ENCODE measurements around the gene CFAP61. TPM values are rescaled to one million over a fixed set of nuclear protein-coding genes. Genes with fewer than 3 reads are reported as not detected.

The CFAP61 gene
- total RNA-seq, 4 donors from 2014 or later, result 0.34 to 1.6 (median 1.1) TPM

DNA sequence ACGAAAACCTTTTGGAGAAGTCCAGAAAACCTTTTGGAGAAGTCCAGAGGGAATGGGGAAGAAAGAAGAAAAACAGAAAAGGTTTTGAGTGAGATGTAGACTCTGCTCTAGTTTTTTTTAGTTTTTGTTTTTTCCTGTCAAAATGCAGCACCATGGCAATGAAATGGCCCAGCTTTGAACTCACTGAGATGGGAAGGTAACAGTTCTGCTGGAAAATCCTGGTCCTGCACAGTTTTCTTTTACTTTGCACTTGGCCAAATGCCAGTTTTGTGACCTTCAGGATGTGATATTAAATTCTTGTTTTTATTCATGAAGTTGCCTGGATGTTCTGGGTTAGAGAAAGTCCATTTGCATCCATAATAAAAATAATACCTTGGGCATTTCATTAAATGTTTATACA lies 145.7 kb downstream of the CFAP61 start:
- Histone ChIP-seq H3K4me3 (replicated peaks in 1 of 3) (no peak overlapping the region), H3K4me1 (no peaks in the 10 kb centered on the region), H3K27ac (no peak overlapping the region), H3K27me3 (no peaks in the 10 kb centered on the region), H3K9me3 (no peaks in the 10 kb centered on the region), H3K36me3 (no peaks in the 10 kb centered on the region)
- DNase-seq, result no peak
- TF ChIP-seq POLR2A (IDR thresholded peaks at IDR 0.05), result no peak
- TF ChIP-seq, protein P1, sequence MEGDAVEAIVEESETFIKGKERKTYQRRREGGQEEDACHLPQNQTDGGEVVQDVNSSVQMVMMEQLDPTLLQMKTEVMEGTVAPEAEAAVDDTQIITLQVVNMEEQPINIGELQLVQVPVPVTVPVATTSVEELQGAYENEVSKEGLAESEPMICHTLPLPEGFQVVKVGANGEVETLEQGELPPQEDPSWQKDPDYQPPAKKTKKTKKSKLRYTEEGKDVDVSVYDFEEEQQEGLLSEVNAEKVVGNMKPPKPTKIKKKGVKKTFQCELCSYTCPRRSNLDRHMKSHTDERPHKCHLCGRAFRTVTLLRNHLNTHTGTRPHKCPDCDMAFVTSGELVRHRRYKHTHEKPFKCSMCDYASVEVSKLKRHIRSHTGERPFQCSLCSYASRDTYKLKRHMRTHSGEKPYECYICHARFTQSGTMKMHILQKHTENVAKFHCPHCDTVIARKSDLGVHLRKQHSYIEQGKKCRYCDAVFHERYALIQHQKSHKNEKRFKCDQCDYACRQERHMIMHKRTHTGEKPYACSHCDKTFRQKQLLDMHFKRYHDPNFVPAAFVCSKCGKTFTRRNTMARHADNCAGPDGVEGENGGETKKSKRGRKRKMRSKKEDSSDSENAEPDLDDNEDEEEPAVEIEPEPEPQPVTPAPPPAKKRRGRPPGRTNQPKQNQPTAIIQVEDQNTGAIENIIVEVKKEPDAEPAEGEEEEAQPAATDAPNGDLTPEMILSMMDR (IDR thresholded peaks at IDR 0.05), result no peak
- intact Hi-C loops (cut with DNase I), result no loop called here
- 80 to 84% methylated on average over 1 of the region's 1 CpG for WGBS, 2 donors

DNA sequence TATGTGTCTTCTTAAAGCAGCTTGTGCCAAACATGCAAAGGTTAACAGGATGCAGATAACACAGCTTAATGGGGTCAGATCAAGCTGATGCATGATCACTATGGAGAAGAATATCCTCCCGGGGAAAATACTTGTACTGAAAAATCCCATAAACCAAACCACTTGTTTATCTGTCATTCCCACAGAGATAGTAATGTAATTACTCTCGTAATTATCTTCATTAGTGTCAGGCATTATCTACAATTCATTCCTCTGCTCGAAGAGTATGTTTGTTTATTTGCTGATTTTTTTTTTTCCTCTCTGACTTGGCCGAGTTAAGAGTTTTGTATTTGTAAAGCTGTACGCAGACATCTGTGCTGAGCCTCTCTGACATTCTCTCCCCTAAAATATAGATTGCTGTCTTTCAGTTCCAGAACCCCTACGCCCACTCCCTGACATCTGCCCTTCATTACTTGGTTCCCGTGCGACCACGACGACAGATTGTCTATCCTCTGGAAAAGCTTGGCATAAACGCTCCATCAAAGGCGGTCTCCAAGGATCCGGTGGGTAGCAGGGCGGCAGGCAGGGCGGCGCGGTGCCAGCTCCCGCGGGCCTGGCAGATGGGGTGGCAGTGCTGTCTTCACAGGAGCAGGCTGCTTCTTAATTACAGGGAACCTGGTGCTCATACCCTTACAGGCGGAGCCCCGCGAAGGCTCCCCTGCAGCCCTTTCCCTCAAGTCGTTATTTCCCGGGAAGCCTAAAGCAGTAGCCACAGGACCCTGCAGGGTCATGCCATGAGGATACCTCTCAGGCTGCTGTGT lies 147.2 kb downstream of the CFAP61 start:
- Histone ChIP-seq H3K36me3 (no peaks in the 10 kb centered on the region), H3K27ac (no peak overlapping the region), H3K4me3 (replicated peaks in 1 of 3) (no peak overlapping the region), H3K4me1 (no peaks in the 10 kb centered on the region), H3K27me3 (no peaks in the 10 kb centered on the region), H3K9me3 (no peaks in the 10 kb centered on the region)
- intact Hi-C loops (cut with DNase I), result no loop called here
- 58 to 69% methylated on average over 21 to 24 of the region's 24 CpGs for WGBS, 2 donors
- no peak for TF ChIP-seq POLR2A (IDR thresholded peaks at IDR 0.05)
- TF ChIP-seq, protein P1 (IDR thresholded peaks at IDR 0.05), result no peak
- DNase-seq, result no peak

DNA sequence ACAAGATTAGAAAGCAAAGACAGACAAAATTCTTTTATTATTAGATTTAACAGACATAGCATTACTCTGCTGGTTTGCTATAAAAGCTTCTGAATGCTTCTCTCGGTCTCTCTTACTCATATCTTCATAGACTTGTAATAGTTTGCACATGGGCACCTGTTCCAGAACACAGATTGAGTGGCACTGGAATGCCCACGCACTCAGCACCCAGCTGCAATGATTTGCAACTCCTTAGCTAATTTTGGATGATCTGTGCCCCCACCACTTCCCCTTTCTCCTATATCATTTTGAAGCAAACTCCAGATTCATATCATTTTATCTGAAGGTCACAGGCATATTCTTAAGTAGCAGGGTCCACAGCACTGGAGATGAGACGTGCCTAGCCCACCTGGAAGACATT lies 148.8 kb downstream of the CFAP61 start:
- 89 to 90% methylated on average over 3 of the region's 3 CpGs for WGBS, 2 donors

DNA sequence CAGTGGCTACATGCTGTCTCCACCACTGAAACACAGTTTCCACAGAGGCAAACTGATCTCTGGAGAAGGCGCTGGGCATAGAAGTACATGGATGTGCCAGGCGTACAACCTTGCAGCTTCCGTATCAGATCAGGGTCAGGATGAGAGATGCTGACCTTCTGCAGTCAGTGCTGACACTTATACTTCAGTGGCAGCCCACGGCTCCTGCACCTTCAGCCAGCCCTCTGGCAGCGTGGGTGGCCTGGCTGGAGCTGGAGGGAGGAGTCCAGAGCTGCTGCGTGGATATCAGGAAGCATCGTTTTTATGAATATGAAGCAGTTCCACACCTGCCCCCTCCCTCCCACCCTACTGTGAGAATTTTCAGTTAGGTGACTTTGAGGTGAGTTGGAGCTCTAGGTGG lies 149.3 kb downstream of the CFAP61 start:
- no peak for DNase-seq
- Histone ChIP-seq H3K27me3 (no peaks in the 10 kb centered on the region), H3K36me3 (no peaks in the 10 kb centered on the region), H3K9me3 (no peaks in the 10 kb centered on the region), H3K4me1 (no peaks in the 10 kb centered on the region), H3K27ac (no peak overlapping the region), H3K4me3 (replicated peaks in 1 of 3) (no peak overlapping the region)
- no peak for TF ChIP-seq POLR2A (IDR thresholded peaks at IDR 0.05)
- TF ChIP-seq, protein P1 (IDR thresholded peaks at IDR 0.05), result no peak
- WGBS, 2 donors, result 82 to 85% methylated on average over 7 of the region's 7 CpGs
- intact Hi-C loops (cut with DNase I), result no loop called here

More for the DNA sequence above, 148.8 kb downstream of the CFAP61 start:
- intact Hi-C loops (cut with DNase I), result no loop called here
- H3K27ac ChIP-seq, result no peak overlapping the region
- no peaks in the 10 kb centered on the region for H3K4me1 ChIP-seq
- H3K27me3 ChIP-seq, result no peaks in the 10 kb centered on the region
- no peaks in the 10 kb centered on the region for H3K36me3 ChIP-seq
- TF ChIP-seq, protein P1 (IDR thresholded peaks at IDR 0.05), result no peak
- TF ChIP-seq POLR2A (IDR thresholded peaks at IDR 0.05), result no peak
- H3K9me3 ChIP-seq, result no peaks in the 10 kb centered on the region
- no peak overlapping the region for H3K4me3 ChIP-seq (replicated peaks in 1 of 3)
- DNase-seq, result no peak

DNA sequence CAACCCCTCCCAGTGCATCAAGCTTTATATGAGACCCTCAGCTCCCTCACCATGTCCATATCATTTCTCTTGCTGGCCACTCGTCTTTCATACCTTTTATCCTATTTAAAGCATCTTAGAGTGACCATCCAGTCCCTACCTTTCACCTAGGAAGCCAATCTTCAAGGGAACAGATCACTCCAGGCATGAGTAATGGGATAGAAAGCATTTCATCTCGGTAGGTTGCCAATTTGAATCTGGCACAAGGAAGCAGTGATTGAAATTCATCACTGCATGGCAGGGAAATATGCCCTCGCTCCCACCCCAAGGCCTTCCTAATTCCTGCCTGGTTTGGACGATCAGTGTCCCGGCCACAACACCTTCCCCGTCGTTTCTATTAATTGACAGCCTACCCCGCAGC lies 150.4 kb downstream of the CFAP61 start:
- intact Hi-C loops (cut with DNase I), result no loop called here
- no peaks in the 10 kb centered on the region for H3K27me3 ChIP-seq
- DNase-seq, result no peak
- no peak overlapping the region for H3K4me3 ChIP-seq (replicated peaks in 1 of 3)
- no peaks in the 10 kb centered on the region for H3K9me3 ChIP-seq
- TF ChIP-seq POLR2A (IDR thresholded peaks at IDR 0.05), result no peak
- TF ChIP-seq, protein P1 (IDR thresholded peaks at IDR 0.05), result no peak
- no peak overlapping the region for H3K27ac ChIP-seq
- 89 to 93% methylated on average over 8 of the region's 8 CpGs for WGBS, 2 donors
- H3K4me1 ChIP-seq, result no peaks in the 10 kb centered on the region
- no peaks in the 10 kb centered on the region for H3K36me3 ChIP-seq

All from thyroid gland (tissue), 4 donors.